BE2C (cell line): Measurements from ENCODE around the gene DNAH10.
"Not testable (repeated sequence)": the region's sequence is repeated elsewhere in the genome, so short reads cannot be mapped to it uniquely, and the experiment has no call there.

Experiments used
- DNase-seq: peaks from one replicate; pipeline ENCODE4 v3.0.0-alpha.2; 2020
- H3K27me3 ChIP-seq: fragments of 250-450 bp; sonication (Bioruptor Pico); 2 replicates; pipeline ENCODE4 v1.5.1; 2020; ENCODE audit warnings: mild to moderate bottlenecking
- H3K36me3 ChIP-seq: fragments of 250-450 bp; sonication (Bioruptor Pico); 2 replicates; pipeline ENCODE4 v1.5.1; 2020; ENCODE audit warnings: mild to moderate bottlenecking
- H3K4me1 ChIP-seq: fragments of 250-450 bp; sonication (Bioruptor Pico); 2 replicates; pipeline ENCODE4 v1.5.1; 2020
- H3K4me3 ChIP-seq: 2 replicates; pipeline ENCODE4 v1.5.1; 2011; ENCODE audit warnings: low read depth, low read length
- H3K9me3 ChIP-seq: fragments of 250-450 bp; sonication (Bioruptor Pico); 2 replicates; pipeline ENCODE4 v1.5.1; 2020
- TF ChIP-seq, protein P1 (sequence below): IDR thresholded peaks from 2 replicates; pipeline ENCODE4 v1.5.1; 2012; ENCODE audit warnings: mild to moderate bottlenecking, low read depth, low read length

The DNAH10 gene

DNA sequence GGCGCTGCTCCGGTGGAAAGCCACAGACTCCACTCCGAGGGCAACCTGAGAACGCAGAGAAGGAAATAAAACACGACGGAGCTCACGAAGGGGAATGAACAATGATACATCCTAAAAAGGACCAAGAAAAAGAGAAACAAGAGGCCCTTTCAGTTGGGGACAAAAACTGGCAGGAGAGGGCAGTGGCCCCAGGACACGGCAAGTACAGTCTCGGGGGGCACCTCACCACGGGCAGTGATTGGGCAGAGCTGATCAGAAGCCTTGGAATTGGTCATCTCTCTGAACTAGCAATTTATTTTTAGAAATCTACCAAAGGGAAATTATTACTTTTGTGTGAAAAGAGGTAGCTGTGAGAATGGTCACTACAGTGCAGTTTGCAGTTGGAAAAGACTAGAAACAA lies 182.6 kb downstream of the DNAH10 start:
- TF ChIP-seq, protein P1, sequence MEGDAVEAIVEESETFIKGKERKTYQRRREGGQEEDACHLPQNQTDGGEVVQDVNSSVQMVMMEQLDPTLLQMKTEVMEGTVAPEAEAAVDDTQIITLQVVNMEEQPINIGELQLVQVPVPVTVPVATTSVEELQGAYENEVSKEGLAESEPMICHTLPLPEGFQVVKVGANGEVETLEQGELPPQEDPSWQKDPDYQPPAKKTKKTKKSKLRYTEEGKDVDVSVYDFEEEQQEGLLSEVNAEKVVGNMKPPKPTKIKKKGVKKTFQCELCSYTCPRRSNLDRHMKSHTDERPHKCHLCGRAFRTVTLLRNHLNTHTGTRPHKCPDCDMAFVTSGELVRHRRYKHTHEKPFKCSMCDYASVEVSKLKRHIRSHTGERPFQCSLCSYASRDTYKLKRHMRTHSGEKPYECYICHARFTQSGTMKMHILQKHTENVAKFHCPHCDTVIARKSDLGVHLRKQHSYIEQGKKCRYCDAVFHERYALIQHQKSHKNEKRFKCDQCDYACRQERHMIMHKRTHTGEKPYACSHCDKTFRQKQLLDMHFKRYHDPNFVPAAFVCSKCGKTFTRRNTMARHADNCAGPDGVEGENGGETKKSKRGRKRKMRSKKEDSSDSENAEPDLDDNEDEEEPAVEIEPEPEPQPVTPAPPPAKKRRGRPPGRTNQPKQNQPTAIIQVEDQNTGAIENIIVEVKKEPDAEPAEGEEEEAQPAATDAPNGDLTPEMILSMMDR = no peak
- Histone ChIP-seq H3K9me3 (no peaks in the 10 kb centered on the region), H3K27me3 (no peaks in the 10 kb centered on the region), H3K4me1 (no peaks in the 10 kb centered on the region; the same call in 1 of the 2 replicates), H3K36me3 (no peaks in the 10 kb centered on the region; the same call in 1 of the 2 replicates), H3K4me3 (no peak overlapping the region)
- no peak for DNase-seq

DNA sequence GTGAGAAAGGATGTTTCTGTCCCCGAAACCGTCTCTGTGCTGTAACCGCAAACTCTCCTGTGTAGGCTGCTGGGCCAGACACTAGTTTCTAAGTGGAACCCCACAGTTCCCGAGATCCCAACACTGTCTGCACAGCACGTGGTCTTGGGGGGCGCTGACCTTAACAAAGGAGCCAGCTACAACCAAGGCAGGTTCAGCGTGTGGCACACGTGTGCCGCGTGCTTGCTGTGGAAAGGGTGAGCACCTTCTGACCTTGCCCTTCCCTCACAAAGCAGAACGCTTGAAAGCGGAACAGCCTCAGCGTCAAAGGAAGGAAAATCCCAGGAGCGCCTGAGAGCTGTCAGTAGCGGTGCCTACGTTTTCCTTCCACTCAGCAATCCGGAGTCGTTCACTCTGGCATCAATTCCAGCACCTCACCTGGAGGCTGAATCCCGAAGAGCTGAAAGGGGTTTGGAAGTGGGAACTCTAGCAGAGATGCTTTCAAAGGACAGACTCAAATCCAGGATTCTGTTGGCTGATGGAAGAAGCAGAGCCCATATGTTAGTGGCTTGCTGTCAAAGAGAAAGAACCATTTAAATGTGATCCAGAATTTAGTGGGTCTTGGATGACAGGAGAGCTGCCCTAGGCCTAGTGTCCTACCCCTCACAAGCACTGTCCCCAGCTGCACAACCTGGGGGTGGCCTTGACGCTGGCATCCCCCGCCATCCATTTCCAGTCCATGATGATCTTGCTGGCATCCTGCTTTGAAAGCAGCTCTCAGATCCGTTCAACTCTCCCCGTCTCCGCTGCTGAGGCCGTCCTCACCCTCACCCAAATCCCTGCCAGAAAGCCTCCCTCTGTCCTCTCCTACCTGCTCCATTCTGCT lies 183.4 kb downstream of the DNAH10 start:
- no peaks in the 10 kb centered on the region; the same call in 1 of the 2 replicates for H3K4me1 ChIP-seq
- no peaks in the 10 kb centered on the region for H3K9me3 ChIP-seq
- TF ChIP-seq, protein P1 = no peak
- H3K4me3 ChIP-seq = no peak overlapping the region
- no peak for DNase-seq
- H3K27me3 ChIP-seq = no peaks in the 10 kb centered on the region
- no peaks in the 10 kb centered on the region; the same call in 1 of the 2 replicates for H3K36me3 ChIP-seq

DNA sequence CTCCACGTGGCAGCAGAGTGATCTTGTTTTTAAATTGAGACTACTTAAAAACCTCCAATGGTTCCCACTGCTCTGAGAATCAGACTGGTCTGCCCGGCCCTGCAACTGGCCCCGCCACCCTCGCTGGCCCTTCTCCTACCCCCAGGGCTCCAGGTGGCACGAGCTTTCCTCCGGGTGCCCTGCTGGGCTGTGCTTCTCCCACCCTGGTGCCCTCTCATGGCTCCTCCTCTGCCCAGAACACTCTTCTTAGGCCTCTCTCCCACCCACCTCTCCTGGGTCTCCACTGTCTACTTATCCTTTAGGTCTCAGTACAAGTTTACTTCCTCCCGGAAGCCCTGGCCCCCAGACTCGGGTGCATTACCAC lies 184.0 kb downstream of the DNAH10 start:
- Histone ChIP-seq H3K36me3 (no peaks in the 10 kb centered on the region; the same call in 1 of the 2 replicates), H3K4me3 (no peak overlapping the region), H3K9me3 (no peaks in the 10 kb centered on the region), H3K4me1 (no peaks in the 10 kb centered on the region; the same call in 1 of the 2 replicates), H3K27me3 (no peaks in the 10 kb centered on the region)
- DNase-seq = no peak
- TF ChIP-seq, protein P1 = no peak

DNA sequence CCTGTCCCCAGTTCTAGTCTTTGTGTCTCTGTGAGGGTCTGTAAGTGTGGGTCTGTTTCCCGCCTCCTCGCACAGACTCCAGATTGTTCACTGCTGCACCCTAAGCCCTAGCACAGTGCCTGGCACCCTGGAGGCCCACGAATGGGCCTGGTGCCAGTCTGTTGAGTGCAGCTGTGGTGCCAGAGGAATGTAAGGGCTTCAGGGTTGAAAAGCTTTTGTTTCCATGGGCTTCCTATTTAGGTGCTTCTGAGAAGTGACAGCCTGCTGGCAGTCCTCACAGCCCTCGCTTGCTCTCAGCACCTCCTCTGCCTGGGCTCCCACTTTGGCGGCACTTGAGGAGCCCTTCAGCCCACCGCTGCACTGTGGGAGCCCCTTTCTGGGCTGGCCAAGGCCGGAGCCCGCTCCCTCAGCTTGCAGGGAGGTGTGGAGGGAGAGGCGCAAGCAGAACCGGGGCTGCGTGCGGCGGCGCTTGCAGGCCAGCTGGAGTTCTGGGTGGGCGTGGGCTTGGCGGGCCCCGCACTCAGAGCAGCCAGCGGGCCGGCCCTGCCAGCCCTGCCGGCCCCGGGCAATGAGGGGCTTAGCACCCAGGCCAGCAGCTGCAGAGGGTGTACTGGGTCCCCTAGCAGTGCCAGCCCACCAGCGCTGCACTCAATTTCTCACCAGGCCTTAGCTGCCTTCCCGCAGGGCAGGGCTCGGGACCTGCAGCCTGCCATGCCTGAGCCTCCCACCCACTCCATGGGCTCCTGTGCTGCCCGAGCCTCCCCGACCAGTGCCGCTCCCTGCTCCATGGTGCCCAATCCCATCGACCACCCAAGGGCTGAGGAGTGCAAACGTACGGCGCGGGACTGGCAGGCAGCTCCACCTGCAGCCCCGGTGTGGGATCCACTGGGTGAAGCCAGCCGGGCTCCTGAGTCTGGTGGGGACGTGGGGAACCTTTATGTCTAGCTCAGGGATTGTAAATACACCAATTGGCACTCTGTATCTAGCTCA lies 184.7 kb downstream of the DNAH10 start:
- not testable (repeated sequence) for H3K27me3 ChIP-seq, H3K36me3 ChIP-seq, DNase-seq

DNA sequence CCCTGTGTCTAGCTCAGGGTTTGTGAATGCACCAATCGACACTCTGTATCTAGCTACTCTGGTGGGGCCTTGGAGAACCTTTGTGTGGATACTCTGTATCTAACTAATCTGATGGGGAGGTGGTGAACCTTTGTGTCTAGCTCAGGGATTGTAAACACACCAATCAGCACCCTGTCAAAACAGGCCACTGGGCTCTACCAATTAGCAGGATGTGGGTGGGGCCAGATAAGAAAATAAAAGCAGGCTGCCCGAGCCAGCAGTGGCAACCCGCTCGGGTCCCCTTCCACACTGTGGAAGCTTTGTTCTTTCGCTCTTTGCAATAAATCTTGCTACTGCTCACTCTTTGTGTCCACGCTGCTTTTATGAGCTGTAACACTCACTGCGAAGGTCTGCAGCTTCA lies 185.4 kb downstream of the DNAH10 start:
- H3K4me3 ChIP-seq, H3K36me3 ChIP-seq, DNase-seq, H3K27me3 ChIP-seq, H3K9me3 ChIP-seq, H3K4me1 ChIP-seq: not testable (repeated sequence)

More for the DNA sequence above, 184.7 kb downstream of the DNAH10 start:
- H3K9me3 ChIP-seq, H3K4me3 ChIP-seq, H3K4me1 ChIP-seq: not testable (repeated sequence)

DNA sequence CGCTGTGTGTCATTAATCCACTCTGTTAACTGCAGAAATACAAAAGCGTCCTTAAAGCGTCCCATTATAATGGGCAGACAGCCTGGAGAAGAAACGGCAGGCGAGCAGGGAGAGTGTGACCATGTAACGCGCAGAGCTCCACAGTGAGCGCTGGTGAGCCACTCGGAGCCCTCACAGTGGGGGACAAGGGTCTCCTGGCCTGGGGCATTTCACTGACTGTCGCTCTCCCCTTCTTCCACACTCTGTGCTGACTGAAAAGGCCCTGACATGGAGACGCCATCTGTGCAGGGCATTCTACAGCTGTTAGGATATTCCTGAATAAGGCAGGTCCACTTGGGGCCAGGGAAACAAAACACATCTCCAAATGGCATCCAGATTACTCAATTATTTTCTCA lies 186.3 kb downstream of the DNAH10 start:
- no peaks in the 10 kb centered on the region; the same call in 1 of the 2 replicates for H3K4me1 ChIP-seq
- DNase-seq = no peak
- no peak overlapping the region for H3K4me3 ChIP-seq
- no peaks in the 10 kb centered on the region for H3K27me3 ChIP-seq
- TF ChIP-seq, protein P1 = no peak
- H3K9me3 ChIP-seq = no peaks in the 10 kb centered on the region
- no peaks in the 10 kb centered on the region for H3K36me3 ChIP-seq
